ENCODE results near the gene EGFL6. TPM values are rescaled to one million over a fixed set of nuclear protein-coding genes. Genes with fewer than 3 reads are reported as not detected.

EGFL6 gene
- total RNA-seq, 4 donors from 2014 or later: 11.6 to 90.1 (median 31.0) TPM; not detected in 1

DNA sequence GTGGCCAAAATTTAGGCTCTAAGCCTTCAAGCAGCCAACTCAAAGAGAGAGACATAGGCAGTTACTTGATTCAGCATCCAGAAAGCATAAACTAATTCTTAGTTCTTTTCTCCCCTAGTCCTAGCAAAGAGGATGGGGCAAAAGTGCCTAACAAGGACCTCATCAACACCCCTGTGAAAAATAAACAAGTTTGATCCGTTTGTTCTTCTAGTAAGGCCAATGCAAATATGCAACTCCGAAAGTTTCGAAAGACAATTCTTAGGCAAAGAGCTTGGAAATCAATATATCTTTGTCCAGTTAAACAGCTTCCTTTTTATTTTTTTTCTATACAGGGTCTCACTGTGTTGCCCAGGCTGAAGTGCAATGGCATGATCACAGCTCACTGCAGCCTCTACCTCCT lies 31.0 kb upstream of the EGFL6 start:
- TF ChIP-seq, protein P1, sequence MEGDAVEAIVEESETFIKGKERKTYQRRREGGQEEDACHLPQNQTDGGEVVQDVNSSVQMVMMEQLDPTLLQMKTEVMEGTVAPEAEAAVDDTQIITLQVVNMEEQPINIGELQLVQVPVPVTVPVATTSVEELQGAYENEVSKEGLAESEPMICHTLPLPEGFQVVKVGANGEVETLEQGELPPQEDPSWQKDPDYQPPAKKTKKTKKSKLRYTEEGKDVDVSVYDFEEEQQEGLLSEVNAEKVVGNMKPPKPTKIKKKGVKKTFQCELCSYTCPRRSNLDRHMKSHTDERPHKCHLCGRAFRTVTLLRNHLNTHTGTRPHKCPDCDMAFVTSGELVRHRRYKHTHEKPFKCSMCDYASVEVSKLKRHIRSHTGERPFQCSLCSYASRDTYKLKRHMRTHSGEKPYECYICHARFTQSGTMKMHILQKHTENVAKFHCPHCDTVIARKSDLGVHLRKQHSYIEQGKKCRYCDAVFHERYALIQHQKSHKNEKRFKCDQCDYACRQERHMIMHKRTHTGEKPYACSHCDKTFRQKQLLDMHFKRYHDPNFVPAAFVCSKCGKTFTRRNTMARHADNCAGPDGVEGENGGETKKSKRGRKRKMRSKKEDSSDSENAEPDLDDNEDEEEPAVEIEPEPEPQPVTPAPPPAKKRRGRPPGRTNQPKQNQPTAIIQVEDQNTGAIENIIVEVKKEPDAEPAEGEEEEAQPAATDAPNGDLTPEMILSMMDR (IDR thresholded peaks at IDR 0.05; ENCODE audit: low read depth): no peak

DNA sequence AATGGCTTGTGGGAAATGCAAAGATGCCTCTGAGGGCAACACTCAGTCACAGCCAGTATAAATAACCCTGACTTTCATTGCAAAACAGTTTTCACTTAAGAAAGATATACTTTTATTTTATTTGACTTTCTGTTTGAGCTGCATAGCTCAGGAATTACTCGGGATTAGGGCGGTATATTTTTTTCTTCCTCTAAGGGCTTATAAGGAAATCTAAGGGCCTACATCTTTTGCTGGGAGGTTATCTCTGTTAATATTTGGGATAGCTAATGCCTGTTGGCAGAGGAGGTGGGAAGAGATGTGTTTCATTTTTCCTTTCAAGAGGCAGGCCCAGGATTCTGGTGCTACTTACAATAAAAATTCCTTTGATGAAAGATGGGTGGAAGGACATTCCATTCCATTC lies 28.8 kb upstream of the EGFL6 start:
- TF ChIP-seq, protein P1 (IDR thresholded peaks at IDR 0.05; ENCODE audit: low read depth): no peak

DNA sequence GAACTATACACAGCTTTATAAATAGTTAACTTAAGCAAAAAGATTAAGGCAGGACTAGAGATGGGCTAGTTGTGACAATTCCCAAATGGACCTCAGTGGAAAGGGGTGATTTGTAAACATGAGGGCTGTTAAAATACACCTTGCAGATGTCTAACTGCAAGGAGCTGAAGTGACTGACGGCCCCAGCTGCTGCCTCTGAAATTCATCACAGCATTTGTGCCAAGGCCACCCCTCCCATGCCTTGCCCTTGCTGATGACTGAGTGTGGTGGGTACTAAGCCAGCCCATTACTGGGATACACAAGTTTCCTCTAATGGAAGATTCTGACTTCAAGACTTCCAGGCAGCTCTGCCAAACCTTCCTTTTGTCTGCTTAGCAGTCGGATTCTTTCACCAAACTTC lies 23.7 kb upstream of the EGFL6 start:
- TF ChIP-seq, protein P1 (IDR thresholded peaks at IDR 0.05; ENCODE audit: low read depth): no peak

DNA sequence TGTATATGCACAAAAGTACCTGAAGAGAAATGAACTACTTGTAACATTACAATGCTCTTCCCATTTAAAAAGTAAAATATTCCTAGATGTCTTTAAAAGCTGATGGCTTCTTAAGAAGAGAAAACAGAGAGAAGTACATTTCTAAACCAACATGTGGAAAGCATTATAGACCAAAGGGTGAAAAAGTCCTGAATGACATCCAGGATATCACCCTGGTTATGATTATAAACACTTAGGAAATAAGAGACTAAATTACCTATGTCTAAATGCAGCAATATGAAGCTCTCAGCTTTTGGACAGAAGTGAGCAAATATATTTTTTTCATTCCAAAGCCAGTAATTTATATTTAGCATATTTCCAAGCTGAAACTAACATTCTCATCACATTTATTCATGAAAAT lies 21.7 kb upstream of the EGFL6 start:
- TF ChIP-seq, protein P1 (IDR thresholded peaks at IDR 0.05; ENCODE audit: low read depth): no peak

DNA sequence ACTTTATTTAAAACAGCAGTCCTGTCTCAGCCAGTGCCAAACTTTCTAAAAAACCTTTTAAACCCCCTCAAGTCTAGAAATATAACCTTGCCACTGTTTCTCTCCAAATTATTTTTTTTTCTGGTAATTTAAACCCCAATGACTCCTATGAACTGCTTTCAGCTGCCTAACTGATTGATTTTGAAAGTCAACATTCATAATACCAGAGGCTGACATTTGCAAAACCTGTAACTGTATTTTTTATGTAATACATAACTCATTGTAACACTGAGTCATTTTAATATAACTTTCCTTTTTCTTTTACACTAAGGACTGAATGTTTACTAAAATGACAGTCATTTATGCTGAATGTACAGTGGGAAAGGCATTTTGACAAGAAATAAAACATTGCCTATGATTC lies 19.1 kb upstream of the EGFL6 start:
- TF ChIP-seq, protein P1 (IDR thresholded peaks at IDR 0.05; ENCODE audit: low read depth): no peak

DNA sequence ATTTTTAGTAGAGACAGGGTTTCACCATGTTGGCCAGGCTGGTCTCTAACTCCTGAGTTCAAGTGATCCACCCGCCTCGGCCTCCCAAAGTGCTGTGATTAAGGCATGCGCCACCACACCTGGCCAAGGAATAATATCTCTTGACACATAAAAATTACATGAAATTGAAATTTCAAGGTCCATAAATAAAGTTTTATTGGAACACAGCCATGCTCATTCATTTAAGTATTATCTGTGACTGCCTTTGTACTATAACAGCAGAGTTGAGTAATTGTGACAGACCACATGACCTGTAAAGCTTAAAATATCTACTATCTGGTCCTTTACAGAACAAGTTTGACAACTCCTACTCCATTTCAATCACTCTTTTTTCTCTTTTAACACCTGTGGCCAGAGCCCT lies 17.8 kb upstream of the EGFL6 start:
- TF ChIP-seq, protein P1 (IDR thresholded peaks at IDR 0.05; ENCODE audit: low read depth): no peak

DNA sequence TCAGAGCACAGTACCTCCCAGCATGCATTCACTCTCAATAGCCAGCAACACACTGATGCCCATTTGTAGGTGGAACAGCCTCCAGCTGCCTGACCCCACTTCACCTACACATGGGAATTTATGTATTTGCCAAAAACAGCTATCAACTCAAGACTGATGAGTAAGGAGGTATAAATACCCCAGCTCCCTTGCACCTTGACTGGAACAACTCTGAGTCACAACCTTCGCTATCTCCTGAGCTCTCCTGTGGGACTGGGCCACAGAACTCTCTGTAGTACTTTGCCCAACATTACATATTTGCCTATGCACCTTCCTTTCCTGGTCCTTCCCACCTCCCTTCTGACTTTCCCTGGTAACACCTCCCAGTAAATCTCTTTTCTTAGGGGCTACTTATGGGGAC lies 16.5 kb upstream of the EGFL6 start:
- TF ChIP-seq, protein P1 (IDR thresholded peaks at IDR 0.05; ENCODE audit: low read depth): no peak

Data from subcutaneous adipose tissue (tissue), 4 donors.